Stimulated activated CD4-positive, alpha-beta T cell treated with anti-CD3 and anti-CD28 coated beads, Interleukin-4, amount 100 ng/mL, for 1 hour (primary cell): Measurements from ENCODE around the gene EEFSEC.
"Not testable (repeated sequence)": the region's sequence is repeated elsewhere in the genome, so short reads cannot be mapped to it uniquely, and the experiment has no call there.

Experiments
- DNase-seq: peaks from one replicate; pipeline ENCODE4 v3.0.0-alpha.2; 2020

EEFSEC gene

DNA sequence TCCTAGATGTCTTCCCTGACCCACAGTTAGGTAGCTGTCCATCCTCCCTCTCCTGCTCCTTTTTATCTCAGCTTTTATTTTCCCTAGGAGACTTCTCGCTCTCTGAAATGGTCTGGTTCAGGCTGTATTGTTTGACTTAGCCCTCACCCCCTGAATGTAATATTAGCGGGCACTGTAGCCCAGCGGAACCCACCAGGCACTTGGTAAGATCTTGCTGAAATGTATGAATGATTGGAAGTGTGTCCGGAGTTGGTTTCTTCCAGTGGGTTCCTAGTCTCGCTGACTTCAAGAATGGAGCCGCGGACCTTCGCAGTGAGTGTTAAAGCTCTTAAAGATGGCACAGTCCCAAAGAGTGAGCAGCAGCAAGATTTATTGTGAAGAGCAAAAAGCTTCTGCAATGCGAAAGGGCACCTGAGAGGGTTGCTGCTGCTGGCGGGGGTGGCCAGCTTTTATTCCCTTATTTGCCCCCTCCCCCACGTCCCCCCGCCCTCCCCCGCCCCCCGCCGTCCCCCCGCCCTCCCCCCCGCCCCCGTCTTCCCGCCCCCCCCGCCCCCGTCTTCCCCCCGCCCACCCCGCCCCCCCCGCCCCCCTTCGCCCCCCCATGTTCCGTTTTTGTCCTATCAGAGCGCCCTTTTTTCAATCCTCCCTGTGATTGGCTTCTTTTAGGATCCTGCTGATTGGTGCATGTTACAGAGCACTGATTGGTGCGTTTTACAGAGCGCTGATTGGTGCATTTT, 694 bp upstream of the EEFSEC start:
- DNase-seq = no peak

DNA sequence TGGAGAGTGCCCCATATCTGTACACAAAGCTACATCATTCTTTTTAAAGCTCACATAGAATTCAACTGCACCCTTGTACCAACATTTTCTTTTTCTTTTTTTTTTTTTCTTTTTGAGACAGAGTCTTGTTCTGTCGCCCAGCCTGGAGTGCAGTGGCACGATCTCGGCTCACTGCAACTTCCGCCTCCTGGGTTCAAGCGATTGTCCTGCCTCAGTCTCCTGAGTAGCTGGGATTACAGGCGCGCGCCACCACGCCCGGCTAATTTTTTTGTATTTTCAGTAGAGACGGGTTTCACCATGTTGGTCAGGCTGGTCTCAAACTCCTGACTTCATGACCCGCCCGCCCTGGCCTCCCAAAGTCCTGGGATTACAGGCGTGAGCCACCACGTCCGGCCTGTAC, 1.1 kb downstream of the EEFSEC start:
- not testable (repeated sequence) for DNase-seq

DNA sequence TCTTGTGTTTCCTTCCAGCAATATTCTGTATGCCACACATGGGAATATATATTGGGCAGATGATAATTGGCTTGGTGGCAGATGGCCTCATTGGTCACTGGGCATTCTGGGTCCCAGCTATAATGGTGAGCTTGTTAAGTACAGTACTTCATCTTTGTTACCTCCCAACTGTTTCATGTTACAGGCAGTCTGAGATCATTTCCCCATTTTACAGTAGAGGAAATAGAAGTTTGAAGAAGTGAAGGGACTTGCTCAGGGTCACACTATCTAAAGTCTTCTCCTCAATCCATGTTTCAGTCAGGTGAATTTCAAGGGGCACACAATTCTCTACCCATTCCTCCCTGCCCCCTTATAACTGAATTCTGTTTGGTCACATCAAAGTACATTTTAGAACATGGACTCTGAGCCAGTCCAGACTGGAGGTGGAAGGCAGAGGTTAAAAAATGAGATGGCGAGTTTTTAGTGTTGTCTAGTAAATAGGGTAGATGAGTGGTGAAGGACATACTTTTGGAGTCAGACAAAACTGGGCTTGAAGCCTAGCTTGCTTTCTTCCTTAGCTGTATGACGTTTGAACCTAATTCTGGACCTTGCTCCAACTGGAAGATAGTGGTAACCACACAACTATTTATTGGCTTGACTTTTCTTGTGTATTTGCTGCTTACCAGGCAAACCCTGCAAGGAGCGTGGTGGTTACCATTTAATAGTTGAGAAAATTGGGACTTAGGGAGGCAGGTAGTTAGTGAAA, 2.5 kb downstream of the EEFSEC start:
- DNase-seq = no peak

DNA sequence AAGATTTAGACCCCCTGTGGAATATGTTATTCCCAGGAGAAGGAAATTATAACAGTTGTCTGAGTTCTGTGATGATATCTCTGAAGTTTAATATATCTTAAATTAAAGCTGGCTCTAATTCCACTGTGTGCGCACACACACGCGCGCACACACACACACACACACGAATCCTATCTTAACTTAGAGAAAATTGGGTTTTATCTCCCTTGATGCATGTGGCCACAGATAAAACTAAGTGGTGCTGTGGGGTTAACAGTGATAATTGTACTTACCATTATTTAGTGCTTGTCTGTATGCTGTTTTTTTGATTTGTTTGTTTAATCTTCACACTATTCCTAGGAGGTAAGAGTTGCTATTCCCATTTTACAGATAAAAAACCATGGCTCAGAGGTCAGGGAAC, 7.4 kb downstream of the EEFSEC start:
- DNase-seq = no peak

DNA sequence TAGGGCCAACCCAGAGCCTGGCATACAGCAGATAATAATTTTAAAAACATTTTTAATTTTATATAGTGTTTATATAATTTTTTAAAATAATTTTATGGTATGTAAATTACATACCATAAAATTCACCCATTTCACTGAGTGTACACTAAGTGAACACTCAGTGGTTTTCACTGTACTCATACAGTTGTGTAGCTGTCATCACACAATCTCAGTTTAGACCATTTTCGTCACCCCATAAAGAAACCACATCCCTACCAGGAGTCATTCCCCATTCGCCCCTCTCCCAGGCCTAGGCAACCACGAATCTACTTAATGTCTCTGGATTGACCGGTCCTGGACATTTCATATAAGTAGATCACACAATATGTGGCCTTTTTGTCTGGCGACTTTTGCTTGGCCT, 10.2 kb downstream of the EEFSEC start:
- DNase-seq = no peak

DNA sequence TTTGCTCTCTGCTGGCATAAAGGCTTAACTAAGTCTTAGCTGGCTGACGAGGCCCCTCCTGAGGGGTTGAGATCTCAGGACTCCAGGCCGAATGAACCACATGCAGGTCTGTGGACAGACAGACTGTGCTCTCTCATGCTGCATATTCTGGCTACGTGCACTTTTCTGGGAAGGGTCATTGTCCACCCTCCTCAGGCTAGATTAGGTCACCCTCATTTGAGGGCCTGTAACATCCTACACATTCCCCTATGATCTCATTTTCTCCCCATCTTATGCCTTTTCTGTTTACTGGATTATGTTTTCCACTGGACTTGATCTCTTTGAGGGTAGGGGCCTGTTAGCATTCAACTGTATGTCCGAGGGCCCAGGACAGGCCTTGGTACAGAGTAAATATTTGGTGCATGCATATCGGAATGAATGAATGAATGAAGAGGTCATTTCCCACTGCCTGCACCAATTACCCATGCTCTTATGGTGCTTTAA, 13.7 kb downstream of the EEFSEC start:
- DNase-seq = no peak

DNA sequence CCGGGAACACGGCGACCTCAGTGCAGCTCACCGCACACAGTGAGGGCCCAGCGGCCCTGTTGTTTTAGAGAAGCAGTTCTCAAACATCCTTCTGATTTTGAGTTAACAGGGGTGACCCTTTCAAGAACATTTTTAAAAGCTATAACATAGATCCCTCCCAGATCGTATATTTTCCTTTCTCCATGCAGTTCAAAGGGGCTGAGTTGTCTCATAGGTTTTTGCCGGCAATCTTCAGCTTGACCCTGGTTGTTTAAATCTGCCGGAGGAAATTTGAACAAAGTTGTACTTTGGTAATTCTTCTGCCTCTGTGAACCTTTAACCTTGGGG, 14.3 kb downstream of the EEFSEC start:
- no peak for DNase-seq

DNA sequence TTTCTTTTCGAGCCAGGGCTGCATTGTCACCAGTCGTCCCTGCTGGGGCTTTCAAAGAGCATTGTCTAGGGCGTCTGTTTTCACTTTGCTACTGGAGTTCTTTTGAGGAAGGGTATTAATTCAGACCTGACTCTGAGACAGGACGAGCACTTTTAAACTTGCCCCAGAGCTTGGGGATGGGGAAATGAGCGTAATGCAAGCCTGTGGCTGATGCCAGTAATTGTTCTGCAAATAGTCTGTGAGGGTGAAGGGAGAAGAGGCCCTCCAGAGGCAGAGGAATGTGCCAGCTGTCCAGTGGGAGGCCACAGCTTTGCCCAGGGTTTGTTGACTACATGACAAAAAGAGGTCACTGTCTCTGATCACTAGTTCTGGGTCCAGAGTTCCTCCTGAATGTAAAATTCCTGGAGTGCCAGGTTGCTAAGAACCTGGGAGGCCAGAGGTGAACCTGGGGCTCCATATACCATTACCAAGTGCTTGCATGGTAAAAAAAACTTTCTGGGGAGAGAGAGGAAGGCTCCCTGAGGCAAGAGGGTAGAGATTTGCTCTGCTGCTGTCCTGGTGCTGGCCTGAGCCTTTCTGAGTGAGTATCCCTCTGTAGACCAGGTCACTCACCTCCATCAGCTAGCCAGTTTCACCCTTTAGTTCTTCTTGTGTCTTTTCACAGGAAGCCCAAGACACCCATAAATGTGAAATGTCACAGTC, 14.8 kb downstream of the EEFSEC start:
- DNase-seq = no peak

DNA sequence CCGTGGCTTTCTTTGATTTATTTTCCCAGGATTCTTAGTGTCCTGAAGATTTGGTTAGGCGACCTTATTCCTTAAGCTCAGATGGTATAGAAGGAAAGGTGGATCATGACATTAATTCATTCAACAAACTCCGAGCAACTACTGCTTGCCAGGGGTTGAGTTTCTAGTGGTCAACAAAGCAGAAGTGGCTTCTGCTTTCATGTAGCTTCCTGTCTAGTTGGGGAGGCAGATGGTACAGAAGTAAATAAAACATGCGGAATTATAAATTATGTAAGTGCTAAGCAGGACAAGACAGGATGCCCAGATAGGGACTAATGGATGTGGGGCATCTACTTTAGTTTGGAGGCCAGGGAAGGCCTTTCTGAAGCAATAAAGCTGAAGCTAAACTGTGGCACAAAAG, 15.6 kb downstream of the EEFSEC start:
- no peak for DNase-seq

DNA sequence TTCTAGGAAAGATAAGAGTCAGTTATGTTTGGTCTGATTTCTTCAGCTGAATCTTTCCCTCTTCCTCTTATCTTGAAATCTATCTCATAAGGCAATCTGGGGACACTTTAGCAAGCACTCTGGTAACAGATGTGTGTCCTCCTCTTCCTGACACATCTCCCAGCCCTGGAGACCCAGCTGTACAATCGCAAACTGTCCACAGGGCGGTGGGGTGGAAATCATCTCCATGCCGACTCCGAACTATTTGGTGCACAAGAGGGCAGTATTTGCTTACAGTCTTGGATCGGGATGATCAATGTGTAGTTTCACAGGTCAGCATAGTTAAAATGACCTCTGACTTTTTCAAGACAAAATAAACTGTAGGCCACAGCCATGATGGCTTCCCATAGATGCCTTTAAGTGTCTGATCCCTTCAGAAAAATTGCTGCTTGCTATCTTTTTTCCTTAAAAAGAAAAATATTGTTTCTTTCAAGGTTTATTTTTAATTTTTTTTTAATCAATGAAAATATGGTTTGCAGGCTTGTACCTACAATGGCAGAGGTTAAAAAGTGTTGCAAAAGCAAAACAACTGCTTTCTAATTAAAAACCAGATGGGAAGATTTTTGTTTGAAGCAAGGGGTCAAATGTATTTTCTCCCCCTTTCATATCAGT, 17.7 kb downstream of the EEFSEC start:
- DNase-seq = no peak

DNA sequence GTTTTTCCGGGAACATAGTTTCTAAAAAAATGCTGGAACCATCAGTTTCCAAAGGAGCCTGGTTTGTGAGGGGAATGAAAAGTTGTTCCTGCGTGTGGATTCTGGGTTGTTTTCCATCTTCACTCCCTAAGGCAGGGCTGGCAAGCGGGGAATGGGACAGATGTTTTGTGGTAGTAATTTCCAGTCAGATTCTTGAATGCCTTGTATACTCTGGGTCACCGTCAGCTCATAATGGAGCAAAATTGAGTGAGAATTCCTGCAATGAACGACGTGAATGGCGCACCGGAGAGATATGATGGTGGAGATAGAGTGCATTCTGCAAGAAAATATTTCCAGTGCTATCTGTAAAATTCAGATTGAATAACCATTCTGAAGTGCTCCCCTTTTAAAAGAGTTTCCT, 19.9 kb downstream of the EEFSEC start:
- DNase-seq = no peak

DNA sequence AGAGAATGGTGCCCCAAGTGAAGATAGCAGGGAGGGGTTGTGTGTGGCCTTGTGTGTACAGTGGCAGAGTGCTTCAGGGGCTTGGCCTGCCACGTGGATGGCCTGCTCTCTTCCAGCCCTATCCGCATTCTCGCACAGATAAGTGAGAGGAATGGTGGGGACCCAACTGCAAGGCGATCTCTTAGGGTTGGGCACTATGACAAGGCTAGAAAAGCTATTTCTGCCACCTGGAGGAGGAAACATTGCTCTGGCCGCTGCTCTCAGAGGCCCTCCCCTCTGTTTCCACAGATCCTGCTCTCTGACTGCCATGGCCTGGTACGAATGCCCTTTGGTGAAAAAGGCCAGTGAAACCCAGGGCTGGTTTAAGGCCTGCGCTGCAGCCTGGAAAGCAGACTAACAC, 20.6 kb downstream of the EEFSEC start:
- no peak for DNase-seq

DNA sequence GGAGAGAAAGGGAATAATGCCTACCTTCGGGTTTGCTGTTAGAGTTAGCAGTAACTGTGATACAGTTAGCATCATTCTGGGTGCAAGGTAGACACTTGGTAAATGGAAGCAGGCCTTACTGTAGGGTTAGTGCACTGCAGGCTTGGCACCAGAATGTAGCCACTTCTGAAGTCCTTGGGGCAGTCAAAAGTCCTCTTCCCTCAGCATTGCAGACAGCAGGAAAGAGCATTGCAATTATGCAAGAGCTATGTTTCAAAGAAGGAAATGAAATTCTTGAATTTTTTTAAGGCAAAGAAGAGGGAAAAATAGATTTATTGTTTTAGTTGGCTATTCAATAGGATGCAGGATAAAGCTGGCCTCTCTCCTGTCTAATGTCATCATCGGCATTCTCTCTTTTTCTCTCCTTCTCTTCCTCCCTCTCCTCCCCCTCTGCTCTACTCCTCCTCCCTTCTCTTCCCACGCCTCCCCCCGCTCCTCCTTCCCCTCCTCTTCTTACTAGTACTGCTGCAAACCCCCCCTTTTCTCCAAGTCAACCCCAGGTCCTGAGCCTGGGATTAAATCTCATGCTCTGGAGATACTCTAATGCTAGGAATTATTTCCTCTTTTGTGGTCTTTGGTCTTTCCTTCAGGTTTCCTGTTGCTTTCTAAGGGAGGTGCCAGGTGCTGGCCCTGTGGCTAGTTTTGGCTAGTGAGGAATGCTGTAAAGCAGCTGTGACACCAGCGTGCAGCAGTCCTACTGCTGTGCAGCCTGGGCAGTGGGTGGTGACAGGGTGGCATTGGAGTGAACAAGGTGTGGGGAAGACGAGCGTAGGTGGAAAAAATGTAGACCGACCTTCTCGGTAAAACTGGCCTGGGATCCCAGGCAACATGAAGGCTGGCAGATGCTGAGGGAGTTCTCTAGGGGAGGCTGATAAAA, 21.7 kb downstream of the EEFSEC start:
- DNase-seq = no peak

DNA sequence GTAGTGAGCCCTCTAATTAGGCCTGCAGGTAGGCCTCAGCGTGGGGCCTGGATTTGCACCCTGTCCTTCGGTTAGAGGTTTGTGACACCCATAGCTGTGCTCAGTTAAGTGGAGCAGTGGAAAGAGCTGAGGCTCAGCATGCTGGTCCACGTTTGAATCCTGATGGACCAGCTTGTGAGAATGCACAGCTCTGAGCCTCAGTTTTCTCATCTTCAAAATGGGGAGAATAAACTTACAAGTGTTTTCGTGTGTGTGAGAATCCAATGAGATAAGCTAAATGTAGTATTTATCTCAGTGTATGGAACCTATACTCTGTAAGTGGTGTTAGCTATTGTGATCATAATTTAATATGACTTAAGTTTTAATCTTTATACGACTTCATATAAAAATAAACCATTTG, 22.5 kb downstream of the EEFSEC start:
- DNase-seq = no peak

DNA sequence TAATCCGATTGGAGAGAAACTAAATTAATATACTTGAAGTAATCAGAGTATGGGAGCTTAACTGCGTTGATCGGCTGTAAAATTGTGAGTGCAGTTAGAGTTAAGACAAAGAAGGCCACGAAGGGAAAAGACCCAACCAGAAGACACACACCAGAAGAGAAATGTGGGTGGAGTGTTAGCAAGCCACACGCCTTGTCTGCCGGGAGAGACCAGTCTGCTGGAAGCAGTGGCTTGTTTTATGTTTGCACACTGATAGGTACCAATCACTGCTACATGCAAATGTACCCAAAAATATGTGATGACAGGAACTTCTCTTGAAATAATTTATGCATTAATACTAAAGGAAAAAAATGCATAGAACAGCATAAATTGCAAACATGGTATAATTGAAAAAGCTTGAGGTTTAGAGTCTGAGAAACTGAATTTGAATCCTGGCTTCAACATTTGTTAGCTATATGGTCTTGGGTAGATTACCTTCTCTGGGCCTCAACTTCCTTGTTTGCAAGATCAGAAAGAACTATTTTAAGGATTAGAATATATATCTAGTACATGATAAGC, 23.1 kb downstream of the EEFSEC start:
- DNase-seq = no peak

DNA sequence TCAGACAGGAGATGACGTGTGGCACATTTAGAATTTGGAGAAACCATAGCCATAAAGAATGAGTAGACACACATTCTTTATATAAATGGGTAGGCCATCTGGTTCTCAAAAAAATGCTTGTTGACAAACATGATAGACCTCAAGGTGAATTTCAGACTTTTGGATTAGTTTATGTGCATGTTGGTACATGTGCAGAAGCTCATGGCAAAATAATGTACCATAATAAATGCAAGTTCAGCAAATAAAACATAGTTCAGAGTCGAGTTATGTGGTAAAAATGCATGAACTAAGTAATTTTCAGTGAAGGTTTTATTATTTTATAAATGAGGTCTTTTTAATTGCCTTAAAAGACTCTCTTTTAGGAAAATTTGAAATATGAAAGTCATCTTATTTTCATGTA, 24.6 kb downstream of the EEFSEC start:
- DNase-seq = no peak

DNA sequence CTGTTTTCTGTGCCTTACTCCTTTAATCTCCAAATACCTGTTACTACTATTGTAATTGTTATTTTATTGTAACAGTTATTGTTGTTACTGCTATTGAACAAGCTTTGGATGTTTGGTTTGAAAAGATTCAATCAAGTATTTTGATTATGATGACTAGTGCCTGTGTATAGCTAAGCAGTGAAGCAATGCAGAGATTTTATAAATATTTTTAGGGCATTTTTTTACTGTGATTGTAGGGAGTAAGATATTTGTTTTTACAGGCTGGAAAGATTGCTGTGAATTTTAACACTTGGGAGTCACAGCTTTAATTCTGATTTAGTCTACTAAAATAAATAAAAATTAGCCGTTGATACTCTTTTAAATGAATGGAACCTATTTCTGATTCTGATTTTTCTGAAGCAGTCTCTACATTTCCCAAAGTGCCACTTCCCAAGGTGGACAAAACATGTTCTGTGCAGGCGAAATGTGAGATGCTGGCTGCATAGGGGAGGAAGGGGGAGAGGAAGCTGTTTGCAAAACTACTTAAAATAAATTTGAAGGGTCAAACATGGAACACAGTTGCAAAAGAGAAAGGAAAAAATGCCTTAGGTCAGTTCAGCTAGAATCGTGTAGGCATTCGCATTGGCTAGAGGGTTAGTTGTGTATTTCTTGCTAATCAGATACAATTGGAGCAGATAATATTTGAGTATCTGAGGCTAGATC, 25.7 kb downstream of the EEFSEC start:
- no peak for DNase-seq

DNA sequence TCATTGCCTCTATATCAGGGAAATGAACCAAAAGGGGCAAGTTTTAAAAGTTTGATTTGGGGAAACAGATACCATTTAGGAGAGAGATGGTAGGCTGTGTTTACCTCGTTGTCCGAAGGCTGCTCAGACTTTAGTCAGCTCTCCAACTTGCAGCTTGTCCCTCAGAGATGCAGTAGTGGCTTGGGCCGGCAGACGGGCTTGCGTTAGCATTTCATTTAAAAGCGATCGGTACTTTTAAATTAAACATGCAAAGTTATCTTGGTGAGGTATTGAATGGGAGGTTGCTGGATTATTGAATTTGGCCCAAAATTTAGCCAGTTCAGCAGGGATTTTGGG, 26.2 kb downstream of the EEFSEC start:
- DNase-seq = no peak

DNA sequence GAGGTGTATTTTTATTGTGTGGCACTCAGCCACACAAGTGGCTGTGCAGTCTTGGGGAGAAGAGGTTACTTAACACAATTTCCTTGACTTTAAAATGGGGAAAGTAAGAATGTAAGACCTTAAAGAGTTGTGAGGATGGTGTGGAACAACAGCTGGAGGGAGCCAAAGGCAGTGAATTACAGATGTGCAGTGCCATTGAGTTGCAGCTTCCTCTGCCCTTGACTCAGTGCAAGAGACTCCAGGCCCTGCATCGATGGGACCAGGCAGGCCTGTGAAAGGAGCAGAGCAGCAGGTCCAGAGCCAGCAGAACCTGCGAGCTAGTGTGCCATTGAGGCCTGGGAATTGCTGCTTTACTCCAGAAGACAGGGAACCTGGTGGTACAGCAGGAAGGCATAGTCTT, 27.2 kb downstream of the EEFSEC start:
- DNase-seq = no peak

DNA sequence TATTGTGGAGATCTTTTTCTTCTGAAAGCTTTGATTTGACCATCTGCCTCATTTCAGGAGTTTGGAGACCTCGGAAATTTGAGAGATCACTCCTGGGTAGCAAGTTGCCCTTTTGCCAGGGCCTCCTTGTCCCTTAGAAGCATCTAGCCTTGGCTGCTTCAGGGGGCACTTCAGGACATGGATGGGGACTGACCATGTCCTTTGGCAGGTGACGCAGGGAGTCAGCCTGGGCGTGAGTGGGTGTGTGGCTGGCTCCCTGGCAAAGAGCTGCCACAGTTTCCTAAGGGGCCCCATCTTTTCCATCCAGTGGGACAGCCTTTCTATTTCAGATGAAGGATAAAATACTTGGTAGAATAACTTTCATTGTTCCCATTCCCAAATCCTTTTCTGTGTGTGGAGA, 27.6 kb downstream of the EEFSEC start:
- DNase-seq = no peak

DNA sequence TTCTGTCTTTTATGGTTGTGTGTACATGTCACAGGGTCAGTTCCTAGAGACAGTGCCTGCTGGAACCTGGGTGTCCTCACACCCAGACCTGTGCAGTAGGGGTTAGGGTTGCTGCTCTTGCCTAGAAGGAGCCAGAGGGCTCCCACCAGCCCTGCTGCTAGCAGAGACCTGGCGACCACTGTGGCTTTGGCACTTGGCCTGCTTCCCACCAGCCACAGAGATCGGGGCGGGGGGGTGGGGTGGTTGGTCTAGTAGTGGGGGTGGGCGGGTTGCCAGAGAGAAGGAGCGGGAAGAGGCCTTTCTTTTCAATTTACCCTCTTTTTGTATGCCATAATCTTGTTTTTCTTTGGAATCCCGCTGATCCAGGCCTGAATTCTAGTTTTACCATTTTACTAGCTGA, 29.4 kb downstream of the EEFSEC start:
- DNase-seq = no peak
